Gastroesophageal sphincter (tissue), 3 donors: ENCODE data around the gene SH3PXD2B.

Experiments used
- CTCF ChIP-seq, 4 experiments: fragments of 200-600 bp in 2 of 4; fragments of 450-650 bp in 2 of 4; sonication (generic) in 1 of 4; IDR thresholded peaks; one replicate each; pipeline ENCODE4 v1.5.1; 2017 to 2019; ENCODE audit warnings: antibody characterized with exemption in 4 of 4, mild to moderate bottlenecking in 2 of 4, moderate library complexity in 2 of 4
- EP300 ChIP-seq: sonication (generic); formaldehyde crosslinking; IDR thresholded peaks from one replicate; pipeline ENCODE4 v1.6.1; 2017; ENCODE audit warnings: antibody characterized with exemption, mild to moderate bottlenecking
- POLR2A ChIP-seq, 2 donors: fragments of 450-650 bp; IDR thresholded peaks; one replicate each; pipeline ENCODE4 v1.6.1; 2017; ENCODE audit warnings: antibody characterized with exemption in 2 of 2, mild to moderate bottlenecking in 2 of 2, moderate library complexity in 1 of 2

- TF ChIP-seq CTCF (IDR thresholded peaks at IDR 0.05) (no peak), EP300 (no peak), POLR2A (IDR thresholded peaks at IDR 0.05) (no peak)
Measured at GRCh38 chr5:172445866-172446265, 8.5 kb downstream of the SH3PXD2B start.
